Peyer's patch (tissue), 4 donors: Measurements from ENCODE around the gene TMEM171. TPM values are rescaled to one million over a fixed set of nuclear protein-coding genes. Genes with fewer than 3 reads are reported as not detected.

Source experiments
- DNase-seq, 3 donors: peaks; one replicate each; pipeline ENCODE4 v3.0.0-alpha.2; 2017 to 2019
- H3K27ac ChIP-seq, 4 donors: fragments of 200-600 bp; sonication (generic); one replicate each; pipeline ENCODE4 v1.5.1; 2016 to 2019
- H3K27me3 ChIP-seq, 2 donors: fragments of 200-600 bp; sonication (generic); one replicate each; pipeline ENCODE4 v1.5.1; 2019
- H3K36me3 ChIP-seq, 3 donors: fragments of 200-600 bp; sonication (generic); one replicate each; pipeline ENCODE4 v1.5.1; 2016 to 2019
- H3K4me1 ChIP-seq, 4 donors: fragments of 200-600 bp; sonication (generic); one replicate each; pipeline ENCODE4 v1.5.1; 2016 to 2019
- H3K4me3 ChIP-seq, 4 donors: fragments of 200-600 bp; sonication (generic); 1 replicate in 3 of 4; 2 replicates in 1 of 4; pipeline ENCODE4 v1.5.1; 2016 to 2019; ENCODE audit warnings: mild to moderate bottlenecking in 1 of 4
- H3K9me3 ChIP-seq, 4 donors: fragments of 200-600 bp; sonication (generic); one replicate each; pipeline ENCODE4 v1.5.1; 2016 to 2019; ENCODE audit warnings: mild to moderate bottlenecking in 1 of 4
- CTCF ChIP-seq, 6 experiments: fragments of 450-650 bp in 4 of 6; fragments of 200-600 bp in 2 of 6; sonication (generic) in 1 of 6; IDR thresholded peaks; one replicate each; pipeline ENCODE4 v1.5.1; 2017 to 2019; ENCODE audit warnings: antibody characterized with exemption in 6 of 6, mild to moderate bottlenecking in 3 of 6, moderate library complexity in 1 of 6
- POLR2A ChIP-seq, 2 donors: fragments of 450-650 bp; IDR thresholded peaks; one replicate each; pipeline ENCODE4 v1.5.1; 2017; ENCODE audit warnings: antibody characterized with exemption in 2 of 2, mild to moderate bottlenecking in 2 of 2, moderate library complexity in 2 of 2
- total RNA-seq, 4 donors: library from RNA; depleted of rRNA; stranded (reverse); fragments of >200 nt; gene quantifications; one replicate each; pipeline ENCODE4 v1.1.0, GENCODE V29; 2016

Gene TMEM171
- total RNA-seq, 4 donors from 2014 or later, result 5.8 to 114 (median 77.3) TPM

DNA sequence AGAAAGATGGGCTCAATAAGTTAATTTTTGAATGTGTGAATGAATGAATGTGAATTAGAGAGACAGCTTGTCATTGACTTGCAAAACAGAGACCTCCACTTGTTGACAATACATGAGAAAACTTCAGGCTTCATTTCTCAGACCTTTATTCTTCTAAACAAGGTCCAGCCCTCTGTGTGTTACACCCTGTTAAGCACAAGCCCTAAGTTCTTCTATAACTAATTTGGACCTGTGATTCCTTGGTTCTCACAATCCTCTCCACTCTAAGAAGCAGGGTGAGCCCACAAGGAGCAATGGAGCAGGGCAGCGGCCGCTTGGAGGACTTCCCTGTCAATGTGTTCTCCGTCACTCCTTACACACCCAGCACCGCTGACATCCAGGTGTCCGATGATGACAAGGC lies 52.6 kb downstream of the TMEM171 start, which contains the start of gene TMEM174:
Gene TMEM174 (plus strand): TSS at position 243 of the 400 bp plus-strand sequence. CDS start 51 bp downstream, at position 294.
- no peaks in the 10 kb centered on the region for H3K36me3 ChIP-seq
- H3K4me3 ChIP-seq, result no peak within 1 kb of the TSS
- no peak within 1 kb of the TSS for H3K27ac ChIP-seq
- H3K27me3 ChIP-seq, result no peaks in the 10 kb centered on the region
- DNase-seq, result no peak
- no peaks in the 10 kb centered on the region for H3K9me3 ChIP-seq
- TF ChIP-seq CTCF (IDR thresholded peaks at IDR 0.05) (no peak), POLR2A (IDR thresholded peaks at IDR 0.05) (no peak)
- no peaks in the 10 kb centered on the region for H3K4me1 ChIP-seq

- no peaks in the 10 kb centered on the region for H3K4me1 ChIP-seq
- no peak overlapping the region for H3K27ac ChIP-seq
- TF ChIP-seq POLR2A (IDR thresholded peaks at IDR 0.05) (no peak), CTCF (IDR thresholded peaks at IDR 0.05) (no peak)
- no peaks in the 10 kb centered on the region for H3K27me3 ChIP-seq
- no peaks in the 10 kb centered on the region for H3K36me3 ChIP-seq
- no peak overlapping the region for H3K4me3 ChIP-seq
- no peak for DNase-seq
- H3K9me3 ChIP-seq, result no peaks in the 10 kb centered on the region
Observed at GRCh38 chr5:73174100-73174815, 53.9 kb downstream of the TMEM171 start.

GRCh38 chr5:73176250-73176649 lies 55.9 kb downstream of the TMEM171 start:
- Histone ChIP-seq H3K4me3 (no peak overlapping the region), H3K27me3 (no peaks in the 10 kb centered on the region), H3K36me3 (no peaks in the 10 kb centered on the region), H3K9me3 (no peaks in the 10 kb centered on the region), H3K27ac (no peak overlapping the region), H3K4me1 (no peaks in the 10 kb centered on the region)
- TF ChIP-seq POLR2A (IDR thresholded peaks at IDR 0.05), result no peak
- no peak for TF ChIP-seq CTCF (IDR thresholded peaks at IDR 0.05)
- DNase-seq, result no peak

DNA sequence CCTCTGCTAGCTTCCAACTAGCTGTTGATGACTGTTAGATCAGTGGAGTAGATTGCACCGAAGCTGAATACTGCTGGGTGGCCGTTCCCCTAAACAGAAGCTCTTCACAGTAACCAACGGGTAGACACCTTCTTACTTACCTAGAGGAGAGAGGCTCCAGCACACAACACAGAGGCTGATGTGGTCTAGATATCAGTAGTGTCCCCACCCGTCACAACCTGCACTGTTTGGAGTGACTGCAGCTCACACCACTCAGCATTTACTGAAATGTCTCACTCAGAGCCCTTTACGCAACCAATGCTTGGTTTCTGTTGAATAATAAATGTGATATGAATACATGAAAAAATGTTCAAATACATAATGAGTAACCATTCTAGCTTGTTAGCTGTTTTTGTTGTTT lies 57.9 kb downstream of the TMEM171 start:
- no peak for TF ChIP-seq POLR2A (IDR thresholded peaks at IDR 0.05)
- no peak for TF ChIP-seq CTCF (IDR thresholded peaks at IDR 0.05)
- H3K27ac ChIP-seq, result no peak overlapping the region
- no peak overlapping the region for H3K4me3 ChIP-seq

GRCh38 chr5:73179730-73180129 lies 59.4 kb downstream of the TMEM171 start:
- Histone ChIP-seq H3K27me3 (no peaks in the 10 kb centered on the region), H3K36me3 (no peaks in the 10 kb centered on the region), H3K4me1 (no peaks in the 10 kb centered on the region), H3K27ac (no peak overlapping the region), H3K9me3 (peaks cover 0 to 4% (median 2%) of the 10 kb centered on the region in 4 donors), H3K4me3 (no peak overlapping the region)
- TF ChIP-seq CTCF (IDR thresholded peaks at IDR 0.05) (no peak), POLR2A (IDR thresholded peaks at IDR 0.05) (no peak)
- DNase-seq, result no peak

More for the DNA sequence above, 57.9 kb downstream of the TMEM171 start:
- Histone ChIP-seq H3K9me3 (no peaks in the 10 kb centered on the region), H3K36me3 (no peaks in the 10 kb centered on the region), H3K4me1 (no peaks in the 10 kb centered on the region), H3K27me3 (no peaks in the 10 kb centered on the region)
- no peak for DNase-seq
